GM23338 (cell line): ENCODE measurements around the gene RPRD1A.

Experiments
- CREB1 ChIP-seq: fragments of 250-450 bp; sonication (Bioruptor Pico); IDR thresholded peaks from 2 replicates; pipeline ENCODE4 v1.5.0; 2020; ENCODE audit warnings: low read depth, mild to moderate bottlenecking, moderate library complexity
- CTCF ChIP-seq, 2 experiments: fragments of 200-600 bp in 1 of 2; sonication (generic) in 1 of 2; conservative IDR thresholded peaks; 2 replicates each; pipeline versions ENCODE4 v1.5.1 to v1.6.1; 2016 to 2017; ENCODE audit warnings: antibody characterized with exemption in 2 of 2, low read depth in 2 of 2, mild to moderate bottlenecking in 2 of 2, moderate library complexity in 1 of 2
- ETS1 ChIP-seq: IDR thresholded peaks from 2 replicates; pipeline ENCODE4 v1.6.1; 2016; ENCODE audit warnings: antibody characterized with exemption
- EZH2 ChIP-seq: fragments of 200-600 bp; sonication (generic); IDR thresholded peaks from one replicate; pipeline ENCODE4 v1.8.0; 2017; ENCODE audit warnings: antibody characterized with exemption, mild to moderate bottlenecking, low read depth; ENCODE audit not compliant: unreplicated experiment
- EZH2phosphoT487 ChIP-seq: fragments of 200-600 bp; sonication (generic); IDR thresholded peaks from one replicate; pipeline ENCODE4 v1.8.1; 2018; ENCODE audit warnings: antibody characterized with exemption; ENCODE audit not compliant: unreplicated experiment
- JUNB ChIP-seq: IDR thresholded peaks from one replicate; pipeline ENCODE4 v1.6.1; 2016; ENCODE audit warnings: antibody characterized with exemption; ENCODE audit not compliant: unreplicated experiment
- NANOG ChIP-seq: IDR thresholded peaks from 2 replicates; pipeline ENCODE4 v1.6.1; 2016; ENCODE audit warnings: antibody characterized with exemption, borderline replicate concordance
- POLR2AphosphoS5 ChIP-seq: IDR thresholded peaks from 2 replicates; pipeline ENCODE4 v1.6.1; 2016; ENCODE audit warnings: antibody characterized with exemption, low read depth
- REST ChIP-seq: IDR thresholded peaks from one replicate; pipeline ENCODE4 v1.6.1; 2018; ENCODE audit warnings: antibody characterized with exemption; ENCODE audit not compliant: unreplicated experiment
- STAT1 ChIP-seq: IDR thresholded peaks from one replicate; pipeline ENCODE4 v1.6.1; 2016; ENCODE audit warnings: antibody characterized with exemption; ENCODE audit not compliant: unreplicated experiment
- ZNF114 ChIP-seq: fragments of 250-450 bp; sonication (Bioruptor Pico); IDR thresholded peaks from 2 replicates; pipeline ENCODE4 v1.5.0; 2020; ENCODE audit warnings: mild to moderate bottlenecking, moderate library complexity
- ZNF331 ChIP-seq: fragments of 250-450 bp; sonication (Bioruptor Pico); IDR thresholded peaks from 2 replicates; pipeline ENCODE4 v1.5.0; 2020; ENCODE audit warnings: low read depth, mild to moderate bottlenecking, moderate library complexity
- ZNF462 ChIP-seq: fragments of 250-450 bp; sonication (Bioruptor Pico); IDR thresholded peaks from 2 replicates; pipeline ENCODE4 v1.5.0; 2020; ENCODE audit warnings: mild to moderate bottlenecking, moderate library complexity

DNA sequence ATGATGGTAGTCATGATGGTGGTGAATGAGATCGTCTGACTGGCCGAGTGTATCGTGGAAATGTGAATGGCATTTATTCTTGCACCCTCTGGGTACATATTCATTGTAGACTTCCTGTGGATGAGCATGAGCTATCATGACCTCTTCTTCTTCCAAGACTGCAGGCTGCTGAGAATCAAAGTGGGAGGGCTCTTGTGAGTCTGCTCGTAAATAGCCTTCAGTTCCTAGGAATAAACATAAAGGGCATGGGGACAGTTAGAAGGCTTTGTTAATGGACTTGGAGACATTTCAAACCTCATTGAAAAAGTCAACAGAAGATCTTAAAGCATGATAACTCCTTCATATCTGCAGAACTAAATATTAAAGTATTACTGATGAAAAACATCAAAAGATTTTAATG lies 46.9 kb upstream of the RPRD1A start:
- TF ChIP-seq CTCF (conservative IDR thresholded peaks at IDR 0.05; ENCODE audit: low read depth in 2 of 2), result no peak
- no peak for TF ChIP-seq EZH2phosphoT487
- no peak for TF ChIP-seq EZH2
- TF ChIP-seq REST, result no peak
- TF ChIP-seq ETS1, result no peak
- no peak for TF ChIP-seq POLR2AphosphoS5
- no peak for TF ChIP-seq JUNB
- TF ChIP-seq CREB1 (CRISPR knock-in tag), result no peak
- no peak for TF ChIP-seq STAT1
- no peak for TF ChIP-seq ZNF331 (CRISPR knock-in tag)
- TF ChIP-seq NANOG, result no peak
- TF ChIP-seq ZNF462 (CRISPR knock-in tag), result no peak
- TF ChIP-seq ZNF114, result no peak
